Measurements from ENCODE around the gene FBXL14. TPM values are rescaled to one million over a fixed set of nuclear protein-coding genes. Genes with fewer than 3 reads are reported as not detected.

The FBXL14 gene
- total RNA-seq, 1 experiment from 2014 or later = 19.3 TPM

DNA sequence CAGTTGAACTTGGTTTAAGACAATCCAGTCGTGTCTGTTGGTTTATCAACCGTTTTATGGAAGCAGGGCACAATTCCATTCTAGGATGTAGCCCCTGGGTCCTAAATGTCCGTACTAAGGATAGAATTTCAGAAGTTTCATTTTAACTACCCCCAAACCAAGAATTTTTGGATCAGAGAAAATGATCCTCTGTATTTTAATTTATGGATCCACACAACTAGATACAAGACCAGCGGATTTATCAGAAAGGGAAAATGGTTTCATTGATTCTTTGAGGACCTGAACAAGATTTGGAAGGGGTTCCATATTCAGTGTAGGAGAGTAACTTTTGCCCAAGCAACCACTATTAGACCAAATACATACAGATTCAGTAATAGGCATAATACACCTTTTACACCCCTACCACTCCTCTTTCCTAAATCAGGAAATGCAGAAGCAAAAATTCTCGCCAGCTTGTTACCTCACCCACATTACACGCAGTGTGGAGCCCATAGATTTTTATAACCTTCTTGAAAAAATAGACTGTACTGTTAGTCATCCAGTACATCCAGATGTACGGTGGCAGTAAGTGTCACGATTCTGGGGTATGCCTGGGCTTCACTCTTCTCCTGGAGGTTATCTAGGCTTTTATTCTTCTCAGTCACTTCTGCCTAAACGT lies 1.4 kb upstream of the FBXL14 start:
- peak overlapping the region; percentile 80 for H3K4me3 ChIP-seq (ENCODE audit: low read depth, low read length, poor library complexity, severe bottlenecking)

GRCh38 chr12:1595026-1595561 lies 713 bp upstream of the FBXL14 start:
- BruUV-seq (replicated peaks) = no TSS peak
- no peak for DNase-seq (ENCODE audit: low spot score)
- Histone ChIP-seq H3K27me3 (replicated peaks; ENCODE audit: insufficient read depth, low read depth, low read length, poor library complexity) (no peaks in the 10 kb centered on the region), H3K4me1 (ENCODE audit: insufficient read depth, low read length, poor library complexity, severe bottlenecking) (peaks cover 21% of the 10 kb centered on the region), H3K4me3 (ENCODE audit: low read depth, low read length, poor library complexity, severe bottlenecking) (peak overlapping the region; percentile 80), H3K36me3 (ENCODE audit: insufficient read depth, low read length, poor library complexity, severe bottlenecking) (no peaks in the 10 kb centered on the region), H3K27ac (ENCODE audit: low read depth, low read length, poor library complexity, severe bottlenecking) (peak overlapping the region; percentile 88), H3K9me3 (ENCODE audit: low read depth, low read length, poor library complexity, severe bottlenecking) (no peaks in the 10 kb centered on the region)
- intact Hi-C loops (cut with micrococcal nuclease; ENCODE audit: unreplicated experiment) = loop anchor here (10.0 kb wide), 1 partner anchor 840 kb away; the partner anchor contains the start of gene WNK1
- no peak for TF ChIP-seq EZH2 (IDR thresholded peaks at IDR 0.05; ENCODE audit: borderline replicate concordance, low read depth, low read length, poor library complexity, severe bottlenecking)
- TF ChIP-seq, protein P1, sequence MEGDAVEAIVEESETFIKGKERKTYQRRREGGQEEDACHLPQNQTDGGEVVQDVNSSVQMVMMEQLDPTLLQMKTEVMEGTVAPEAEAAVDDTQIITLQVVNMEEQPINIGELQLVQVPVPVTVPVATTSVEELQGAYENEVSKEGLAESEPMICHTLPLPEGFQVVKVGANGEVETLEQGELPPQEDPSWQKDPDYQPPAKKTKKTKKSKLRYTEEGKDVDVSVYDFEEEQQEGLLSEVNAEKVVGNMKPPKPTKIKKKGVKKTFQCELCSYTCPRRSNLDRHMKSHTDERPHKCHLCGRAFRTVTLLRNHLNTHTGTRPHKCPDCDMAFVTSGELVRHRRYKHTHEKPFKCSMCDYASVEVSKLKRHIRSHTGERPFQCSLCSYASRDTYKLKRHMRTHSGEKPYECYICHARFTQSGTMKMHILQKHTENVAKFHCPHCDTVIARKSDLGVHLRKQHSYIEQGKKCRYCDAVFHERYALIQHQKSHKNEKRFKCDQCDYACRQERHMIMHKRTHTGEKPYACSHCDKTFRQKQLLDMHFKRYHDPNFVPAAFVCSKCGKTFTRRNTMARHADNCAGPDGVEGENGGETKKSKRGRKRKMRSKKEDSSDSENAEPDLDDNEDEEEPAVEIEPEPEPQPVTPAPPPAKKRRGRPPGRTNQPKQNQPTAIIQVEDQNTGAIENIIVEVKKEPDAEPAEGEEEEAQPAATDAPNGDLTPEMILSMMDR (conservative IDR thresholded peaks at IDR 0.05; ENCODE audit: low read depth, low read length) = no peak
- ChIA-PET POLR2A (ENCODE audit: low non-redundant PET) (no interaction called here), CTCF (no interaction called here)

More for the DNA sequence above, 1.4 kb upstream of the FBXL14 start:
- intact Hi-C loops (cut with micrococcal nuclease; ENCODE audit: unreplicated experiment) = loop anchor here (10.0 kb wide), 1 partner anchor 841 kb away; the partner anchor contains the start of gene WNK1
- ChIA-PET POLR2A (ENCODE audit: low non-redundant PET) (no interaction called here), CTCF (no interaction called here)
- peak overlapping the region; percentile 88 for H3K27ac ChIP-seq (ENCODE audit: low read depth, low read length, poor library complexity, severe bottlenecking)
- no TSS peak for BruUV-seq (replicated peaks)
- no peaks in the 10 kb centered on the region for H3K9me3 ChIP-seq (ENCODE audit: low read depth, low read length, poor library complexity, severe bottlenecking)
- H3K4me1 ChIP-seq (ENCODE audit: insufficient read depth, low read length, poor library complexity, severe bottlenecking) = peaks cover 14% of the 10 kb centered on the region
- no peaks in the 10 kb centered on the region for H3K27me3 ChIP-seq (replicated peaks; ENCODE audit: insufficient read depth, low read depth, low read length, poor library complexity)
- no peak for TF ChIP-seq EZH2 (IDR thresholded peaks at IDR 0.05; ENCODE audit: borderline replicate concordance, low read depth, low read length, poor library complexity, severe bottlenecking)
- TF ChIP-seq, protein P1 (conservative IDR thresholded peaks at IDR 0.05; ENCODE audit: low read depth, low read length) = no peak
- DNase-seq (ENCODE audit: low spot score) = no peak
- H3K36me3 ChIP-seq (ENCODE audit: insufficient read depth, low read length, poor library complexity, severe bottlenecking) = no peaks in the 10 kb centered on the region

DNA sequence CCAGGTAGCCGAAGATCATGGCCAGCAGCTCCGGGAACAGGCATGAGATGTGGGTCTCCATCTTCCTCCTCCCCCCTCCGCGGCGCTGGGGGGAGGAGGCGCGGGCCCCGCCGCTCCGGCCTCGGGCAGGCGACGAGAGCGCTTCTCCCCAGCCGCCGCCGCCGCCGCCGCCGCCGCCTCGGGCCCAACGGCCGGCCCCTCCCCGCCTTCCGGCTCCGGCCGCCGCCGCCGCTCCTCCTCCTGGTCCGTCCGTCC lies 448 bp downstream of the FBXL14 start:
- no peak for TF ChIP-seq EZH2 (IDR thresholded peaks at IDR 0.05; ENCODE audit: borderline replicate concordance, low read depth, low read length, poor library complexity, severe bottlenecking)
- TF ChIP-seq, protein P1 (conservative IDR thresholded peaks at IDR 0.05; ENCODE audit: low read depth, low read length) = no peak
- intact Hi-C loops (cut with micrococcal nuclease; ENCODE audit: unreplicated experiment) = loop anchor here (5.0 to 10.0 kb wide), 2 partner anchors 312 to 839 kb away; partner anchors contain the start of gene WNK1
- no peak for DNase-seq (ENCODE audit: low spot score)
- ChIA-PET POLR2A (ENCODE audit: low non-redundant PET) (no interaction called here), CTCF (no interaction called here)
- Histone ChIP-seq H3K27ac (ENCODE audit: low read depth, low read length, poor library complexity, severe bottlenecking) (peak overlapping the region; percentile 28), H3K27me3 (replicated peaks; ENCODE audit: insufficient read depth, low read depth, low read length, poor library complexity) (no peaks in the 10 kb centered on the region), H3K9me3 (ENCODE audit: low read depth, low read length, poor library complexity, severe bottlenecking) (no peaks in the 10 kb centered on the region), H3K4me1 (ENCODE audit: insufficient read depth, low read length, poor library complexity, severe bottlenecking) (peaks cover 28% of the 10 kb centered on the region), H3K36me3 (ENCODE audit: insufficient read depth, low read length, poor library complexity, severe bottlenecking) (no peaks in the 10 kb centered on the region), H3K4me3 (ENCODE audit: low read depth, low read length, poor library complexity, severe bottlenecking) (peak overlapping the region; percentile 80)
- no TSS peak for BruUV-seq (replicated peaks)
